IMR-90 (cell line): ENCODE data around the gene MLLT3. TPM values are rescaled to one million over a fixed set of nuclear protein-coding genes. Genes with fewer than 3 reads are reported as not detected.
A peak's percentile ranks its signal among the peaks of the same experiment; 100 is the strongest.

Experiments
- ATAC-seq: fragments of 200-7000 bp; cut with Tn5 transposase; 2 replicates; pipeline ENCODE4 v1.9.1; 2020; ENCODE audit warnings: low read depth, mild to moderate bottlenecking, moderate library complexity
- BruUV-seq: library from RNA; stranded (reverse); fragments of 400-500 nt; replicated peaks from 2 replicates; lab custom pipeline; 2021; lab: Mats Ljungman, UMichigan
- CTCF ChIA-PET: fragments of 300-600 bp; formaldehyde crosslinking; extraction: SDS; loops from one replicate; lab custom pipeline; 2021; ENCODE audit warnings: antibody characterized with exemption; lab: Yijun Ruan, JAX
- POLR2A ChIA-PET: fragments of 300-600 bp; sonication (Branson Sonifier 250); formaldehyde crosslinking; loops from one replicate; lab custom pipeline; 2022; ENCODE audit warnings: antibody characterized with exemption; ENCODE audit not compliant: unreplicated experiment; lab: Charles Lee
- DNase-seq: peaks from one replicate; pipeline ENCODE4 v3.0.0; 2013
- H2AFZ ChIP-seq: replicated peaks from 2 replicates; pipeline ENCODE3; 2013; ENCODE audit warnings: low read length, mild to moderate bottlenecking; ENCODE audit not compliant: poor library complexity
- H2AK5ac ChIP-seq: 2 replicates; pipeline ENCODE4 v1.6.1; 2013; ENCODE audit warnings: low read depth, low read length, inconsistent platforms
- H2AK9ac ChIP-seq: replicated peaks from 2 replicates; pipeline ENCODE3; 2013; ENCODE audit warnings: mild to moderate bottlenecking, low read depth, low read length, moderate library complexity; ENCODE audit not compliant: poor library complexity
- H2BK120ac ChIP-seq: 2 replicates; pipeline ENCODE4 v1.6.1; 2013; ENCODE audit warnings: low read depth, low read length, inconsistent platforms
- H2BK15ac ChIP-seq: 3 replicates; pipeline ENCODE4 v1.6.1; 2013; ENCODE audit warnings: low read depth, low read length, inconsistent platforms
- H2BK20ac ChIP-seq: 2 replicates; pipeline ENCODE4 v1.6.1; 2013; ENCODE audit warnings: low read depth, mild to moderate bottlenecking, inconsistent platforms, low read length, moderate library complexity
- H2BK5ac ChIP-seq: 2 replicates; pipeline ENCODE4 v1.6.1; 2013; ENCODE audit warnings: mild to moderate bottlenecking, low read depth, low read length, inconsistent platforms; ENCODE audit not compliant: poor library complexity, severe bottlenecking
- H3K14ac ChIP-seq: replicated peaks from 2 replicates; pipeline ENCODE4 v1.6.1; 2013; ENCODE audit warnings: low read depth, low read length, inconsistent platforms
- H3K18ac ChIP-seq: 2 replicates; pipeline ENCODE4 v1.6.1; 2013; ENCODE audit warnings: low read depth, low read length, control low read depth
- H3K23ac ChIP-seq: 2 replicates; pipeline ENCODE4 v1.6.1; 2013; ENCODE audit warnings: low read depth, low read length, inconsistent platforms
- H3K27ac ChIP-seq: 2 replicates; pipeline ENCODE4 v1.5.1; 2013; ENCODE audit warnings: mild to moderate bottlenecking, control low read depth, low read length; ENCODE audit not compliant: insufficient read depth
- H3K27me3 ChIP-seq: 2 replicates; pipeline ENCODE4 v1.6.1; 2013; ENCODE audit warnings: low read length; ENCODE audit not compliant: control insufficient read depth, insufficient read depth
- H3K36me3 ChIP-seq: 2 replicates; pipeline ENCODE4 v1.6.1; 2013; ENCODE audit warnings: low read length, mixed read lengths; ENCODE audit not compliant: control insufficient read depth, insufficient read depth
- H3K4ac ChIP-seq: 2 replicates; pipeline ENCODE4 v1.6.1; 2013; ENCODE audit warnings: low read depth, low read length, inconsistent platforms
- H3K4me1 ChIP-seq: 2 replicates; pipeline ENCODE4 v1.6.1; 2013; ENCODE audit warnings: low read length, mixed read lengths; ENCODE audit not compliant: control insufficient read depth, insufficient read depth
- H3K4me2 ChIP-seq: 2 replicates; pipeline ENCODE4 v1.6.1; 2013; ENCODE audit warnings: low read depth, mild to moderate bottlenecking, control low read depth, low read length, moderate library complexity
- H3K4me3 ChIP-seq: 2 replicates; pipeline ENCODE4 v1.5.1; 2013; ENCODE audit warnings: low read depth, mild to moderate bottlenecking, control low read depth, low read length, moderate library complexity; ENCODE audit not compliant: insufficient read depth
- H3K56ac ChIP-seq: 2 replicates; pipeline ENCODE4 v1.6.1; 2013; ENCODE audit warnings: low read length, inconsistent platforms; ENCODE audit not compliant: insufficient read depth; ENCODE audit errors: extremely low read depth
- H3K79me1 ChIP-seq, 2 experiments: 2 replicates each; pipeline ENCODE4 v1.6.1; 2013; ENCODE audit warnings: low read length in 2 of 2, inconsistent platforms in 1 of 2, low read depth in 1 of 2
- H3K9ac ChIP-seq: 2 replicates; pipeline ENCODE4 v1.6.1; 2013; ENCODE audit warnings: low read depth, low read length, control low read depth
- H3K9me1 ChIP-seq: 2 replicates; pipeline ENCODE4 v1.6.1; 2013; ENCODE audit warnings: low read length, inconsistent platforms; ENCODE audit not compliant: insufficient read depth
- H3K9me3 ChIP-seq: 2 replicates; pipeline ENCODE4 v1.6.1; 2013; ENCODE audit warnings: low read length; ENCODE audit not compliant: control insufficient read depth, insufficient read depth
- H4K20me1 ChIP-seq: 2 replicates; pipeline ENCODE4 v1.6.1; 2013; ENCODE audit warnings: low read length, inconsistent platforms; ENCODE audit not compliant: insufficient read depth
- H4K5ac ChIP-seq: 2 replicates; pipeline ENCODE4 v1.6.1; 2013; ENCODE audit warnings: mild to moderate bottlenecking, low read depth, low read length, control low read depth
- H4K8ac ChIP-seq, 2 experiments: 2 replicates each; pipeline ENCODE4 v1.6.1; 2013; ENCODE audit warnings: low read depth in 2 of 2, low read length in 2 of 2, control low read depth in 1 of 2, inconsistent platforms in 1 of 2
- H4K91ac ChIP-seq: 2 replicates; pipeline ENCODE4 v1.6.1; 2013; ENCODE audit warnings: low read depth, low read length, inconsistent platforms; ENCODE audit not compliant: insufficient read depth
- CHD1 ChIP-seq: IDR thresholded peaks from 2 replicates; pipeline ENCODE4 v1.6.1; 2012; ENCODE audit warnings: low read depth, low read length, improper control_type of control experiment
- MAZ ChIP-seq: IDR thresholded peaks from 2 replicates; pipeline ENCODE4 v1.6.1; 2012; ENCODE audit warnings: low read depth, mild to moderate bottlenecking, low read length, improper control_type of control experiment, moderate library complexity, borderline replicate concordance
- MXI1 ChIP-seq: IDR thresholded peaks from 2 replicates; pipeline ENCODE4 v1.6.1; 2012; ENCODE audit warnings: low read depth, mild to moderate bottlenecking, low read length, moderate library complexity, borderline replicate concordance
- NFE2L2 ChIP-seq: fragments of 150-350 bp; IDR thresholded peaks from 2 replicates; pipeline ENCODE4 v1.6.1; 2016; ENCODE audit warnings: low read depth, mild to moderate bottlenecking, low read length
- WGBS, 2 experiments: methylation state at CpG; one replicate each; pipeline versions ENCODE4 v1.1.5 to v1.1.7; 2013; ENCODE audit warnings: missing lambda C conversion rate in 2 of 2; ENCODE audit not compliant: insufficient read length in 1 of 2; ENCODE audit errors: extremely low coverage in 2 of 2; 5-methylcytosine and 5-hydroxymethylcytosine counted together
- dilution Hi-C: fragments of 300-500 bp; cut with HindIII; formaldehyde crosslinking; loops from one replicate; pipeline ENCODE4 v1.14.3; 2018; ENCODE audit warnings: low sequenced_read_pairs; ENCODE audit not compliant: unreplicated experiment
- in situ Hi-C: fragments of 300-500 bp; cut with MboI; formaldehyde crosslinking; loops from 3 replicates; pipeline ENCODE4 v1.14.3; 2019; ENCODE audit warnings: low sequenced_read_pairs, inconsistent platforms, mixed read lengths
- intact Hi-C: fragments of 100-400 bp; cut with micrococcal nuclease; formaldehyde crosslinking; loops from 2 replicates; pipeline ENCODE4 v1.10.0; 2022
- polyA plus RNA-seq, 3 experiments: library from polyadenylated mRNA; depleted of rRNA; stranded (reverse); fragments of >200 nt; gene quantifications; 2 replicates each; pipeline ENCODE4 v1.2.3, GENCODE V29; 2012; ENCODE audit warnings: low replicate concordance in 1 of 3
- total RNA-seq: library from RNA; depleted of rRNA; stranded (reverse); fragments of >200 nt; gene quantifications from 2 replicates; pipeline ENCODE4 v1.2.3, GENCODE V29; 2012

MLLT3 gene
- total and polyA plus RNA-seq, 2 of the 4 experiments (the other 2 are of a cell fraction), result 10.4 to 21.1 TPM

- Histone ChIP-seq H3K18ac (peak overlapping the region; percentile 62), H3K4ac (peak overlapping the region; percentile 72), H4K91ac (peak overlapping the region; percentile 50; the same call in 1 of the 2 replicates), H2AK9ac (peak overlapping the region; percentile 88), H4K20me1 (peaks cover 6% of the 10 kb centered on the region; the same call in 1 of the 2 replicates), H3K4me1 (peaks cover 6% of the 10 kb centered on the region), H3K14ac (peak overlapping the region; percentile 64), H3K36me3 (peaks cover 3% of the 10 kb centered on the region; the same call in 1 of the 2 replicates), H4K8ac (peak overlapping the region; percentile 41; a peak in 2 of 4 replicates), H3K9me3 (no peaks in the 10 kb centered on the region), H2AFZ (peak overlapping the region; percentile 95), H3K4me2 (peak overlapping the region; percentile 100), H2AK5ac (peak overlapping the region; percentile 63), H3K9me1 (no peaks in the 10 kb centered on the region), H3K79me1 (peaks cover 21% of the 10 kb centered on the region in 2 experiments), H2BK15ac (peak overlapping the region; percentile 46; the same call in 1 of the 3 replicates), H3K9ac (peak overlapping the region; percentile 95), H3K27me3 (no peaks in the 10 kb centered on the region), H3K23ac (peak overlapping the region; percentile 84), H3K56ac (peak overlapping the region; percentile 79), H3K27ac (peak overlapping the region; percentile 91), H4K5ac (peak overlapping the region; percentile 33), H2BK20ac (peak overlapping the region; percentile 4; the same call in 1 of the 2 replicates), H3K4me3 (peak overlapping the region; percentile 93), H2BK5ac (peak overlapping the region; percentile 94), H2BK120ac (peak overlapping the region; percentile 17; the same call in 1 of the 2 replicates)
- 0% methylated on average over 14 of the region's 82 CpGs; no CpG with 5 or more reads in 1 of the 2 experiments for WGBS, 2 experiments
- in situ Hi-C loops (loop anchor here (5.0 kb wide), 1 partner anchor 264 kb away; no protein-coding TSS in a partner anchor), intact Hi-C loops (loop anchor here (1.0 to 5.0 kb wide), 5 partner anchors 63 to 361 kb away; partner anchors contain the start of gene FOCAD), dilution Hi-C loops (no loop called here)
- BruUV-seq, result no TSS peak
- ChIA-PET POLR2A (interaction anchor here (0.6 to 1.1 kb wide), 4 partner anchors 10 to 360 kb away, joined by 4 to 16 read pairs (median 7); no protein-coding TSS in a partner anchor), CTCF (interaction anchor here (0.5 to 1.6 kb wide), 10 partner anchors 10 to 1154 kb away, joined by 3 to 11 read pairs (median 3); no protein-coding TSS in a partner anchor)
- ATAC-seq (peak; percentile 48), DNase-seq (peak; percentile 70)
- TF ChIP-seq CHD1 (0 out of 2 replicates have a peak, but pooled peaks have one; percentile 36), NFE2L2 (no peak), MAZ (no peak), MXI1 (peak; percentile 79; the same call in 1 of the 2 replicates)
Measured at GRCh38 chr9:20621471-20622329, 599 bp downstream of the MLLT3 start.
